ENCODE data around the gene CSNK2B.

Gene CSNK2B

GRCh38 chr6:31662124-31662723, 3.7 kb upstream of the CSNK2B start:
- DNase-seq = no peak

GRCh38 chr6:31663126-31663960, 2.5 kb upstream of the CSNK2B start:
- DNase-seq = peak; percentile 42

- DNase-seq = peak; percentile 83
These were observed 1.7 kb upstream of the CSNK2B start for GRCh38 chr6:31663961-31664789.

- DNase-seq = peak; percentile 95
These were observed 935 bp upstream of the CSNK2B start, which contains the start of gene GPANK1 for GRCh38 chr6:31664790-31665500. Gene GPANK1 (minus strand): TSS chr6:31664997. CDS start chr6:31664478, 519 bp downstream.

GRCh38 chr6:31666337-31666965, 571 bp downstream of the CSNK2B start:
- no peak for DNase-seq

GRCh38 chr6:31669676-31670075, 3.8 kb downstream of the CSNK2B start, which contains the start of gene LY6G5B:
Gene LY6G5B (plus strand): TSS chr6:31669976. CDS start chr6:31670951, 975 bp downstream.
- no peak for DNase-seq

GRCh38 chr6:31676322-31676903, 10.5 kb downstream of the CSNK2B start:
- no peak for DNase-seq

GRCh38 chr6:31676904-31677303, 11.0 kb downstream of the CSNK2B start:
- DNase-seq = no peak

- no peak for DNase-seq
These were observed 12.1 kb downstream of the CSNK2B start for GRCh38 chr6:31677955-31678354.

- peak; percentile 80 for DNase-seq
These were observed 14.6 kb downstream of the CSNK2B start, which contains the start of gene LY6G5C for GRCh38 chr6:31680226-31681134. Gene LY6G5C (minus strand): TSS chr6:31681067. CDS start chr6:31680373, 694 bp downstream.

GRCh38 chr6:31681135-31681671, 15.3 kb downstream of the CSNK2B start:
- peak; percentile 41 for DNase-seq

- DNase-seq = no peak
These were observed 17.7 kb downstream of the CSNK2B start for GRCh38 chr6:31683591-31683990.

GRCh38 chr6:31686483-31686882, 20.6 kb downstream of the CSNK2B start:
- no peak for DNase-seq

- no peak for DNase-seq
These were observed 21.4 kb downstream of the CSNK2B start for GRCh38 chr6:31687321-31687720.

GRCh38 chr6:31687860-31688693, 22.2 kb downstream of the CSNK2B start:
- DNase-seq = no peak

GRCh38 chr6:31689249-31690110, 23.6 kb downstream of the CSNK2B start:
- no peak for DNase-seq

- DNase-seq = no peak
These were observed 24.6 kb downstream of the CSNK2B start for GRCh38 chr6:31690231-31691077.
